HG03060 (cell line): ENCODE measurements around the gene MSMB.
A peak's percentile ranks its signal among the peaks of the same experiment; 100 is the strongest.

Experiments used
- ATAC-seq: cut with Tn5 transposase; IDR thresholded peaks from one replicate; pipeline ENCODE4 v1.9.1; 2021; ENCODE audit warnings: low read depth, moderate number of reproducible peaks; ENCODE audit not compliant: unreplicated experiment

The MSMB gene

GRCh38 chr10:46035923-46036849 is 9.9 kb downstream of the MSMB start:
- ATAC-seq: no peak

- no peak for ATAC-seq
These were observed 12.5 kb downstream of the MSMB start for GRCh38 chr10:46033602-46034011.

- no peak for ATAC-seq
These were observed 14.2 kb downstream of the MSMB start for GRCh38 chr10:46031648-46032532.

GRCh38 chr10:46030091-46030937 is 15.8 kb downstream of the MSMB start, which contains the start of gene NCOA4:
Gene NCOA4 (minus strand): TSS chr10:46030623. CDS start chr10:46016680, 13,943 bp downstream.
- peak; percentile 92 for ATAC-seq

- no peak for ATAC-seq
These were observed 16.5 kb downstream of the MSMB start for GRCh38 chr10:46029461-46030030.

- no peak for ATAC-seq
These were observed 17.2 kb downstream of the MSMB start for GRCh38 chr10:46028584-46029460.

GRCh38 chr10:46026106-46026505 is 20.0 kb downstream of the MSMB start:
- no peak for ATAC-seq

GRCh38 chr10:46025406-46025805 is 20.7 kb downstream of the MSMB start:
- no peak for ATAC-seq

GRCh38 chr10:46024948-46025347 is 21.1 kb downstream of the MSMB start:
- no peak for ATAC-seq

GRCh38 chr10:46022978-46023702 is 22.9 kb downstream of the MSMB start:
- peak; percentile 62 for ATAC-seq

GRCh38 chr10:46020344-46020657 is 25.8 kb downstream of the MSMB start:
- no peak for ATAC-seq

- ATAC-seq: no peak
These were observed 26.3 kb downstream of the MSMB start for GRCh38 chr10:46019569-46020343.

GRCh38 chr10:46019177-46019528 is 26.9 kb downstream of the MSMB start:
- no peak for ATAC-seq

- no peak for ATAC-seq
These were observed 27.5 kb downstream of the MSMB start for GRCh38 chr10:46018453-46019176.

GRCh38 chr10:46017733-46018132 is 28.3 kb downstream of the MSMB start:
- ATAC-seq: no peak

GRCh38 chr10:46016811-46017210 is 29.3 kb downstream of the MSMB start:
- no peak for ATAC-seq

GRCh38 chr10:46016190-46016589 is 29.9 kb downstream of the MSMB start:
- no peak for ATAC-seq
